Measurements from ENCODE around the gene HCCS.
A peak's percentile ranks its signal among the peaks of the same experiment; 100 is the strongest.
"Not testable (repeated sequence)": the region's sequence is repeated elsewhere in the genome, so short reads cannot be mapped to it uniquely, and the experiment has no call there.

HCCS gene

GRCh38 chrX:11100281-11101035 is 10.7 kb upstream of the HCCS start:
- Histone ChIP-seq H3K36me3 (ENCODE audit: insufficient read depth, low read depth, low read length) (no peaks in the 10 kb centered on the region), H3K9me3 (ENCODE audit: insufficient read depth, low read depth, low read length) (no peaks in the 10 kb centered on the region), H3K4me1 (ENCODE audit: insufficient read depth, low read length) (peaks cover 4% of the 10 kb centered on the region), H3K27me3 (ENCODE audit: insufficient read depth, low read length) (no peaks in the 10 kb centered on the region), H3K9ac (ENCODE audit: low read depth, low read length) (peak overlapping the region; percentile 42; the same call in 1 of the 2 replicates), H3K4me3 (ENCODE audit: low read length) (no peak overlapping the region), H3K27ac (ENCODE audit: low read length) (no peak overlapping the region)

- Histone ChIP-seq H3K9ac (ENCODE audit: low read depth, low read length) (no peak overlapping the region), H3K36me3 (ENCODE audit: insufficient read depth, low read depth, low read length) (no peaks in the 10 kb centered on the region), H3K9me3 (ENCODE audit: insufficient read depth, low read depth, low read length) (no peaks in the 10 kb centered on the region), H3K4me1 (ENCODE audit: insufficient read depth, low read length) (peaks cover 4% of the 10 kb centered on the region), H3K27me3 (ENCODE audit: insufficient read depth, low read length) (no peaks in the 10 kb centered on the region), H3K27ac (ENCODE audit: low read length) (no peak overlapping the region), H3K4me3 (ENCODE audit: low read length) (no peak overlapping the region)
Measured at GRCh38 chrX:11103006-11103405, 8.1 kb upstream of the HCCS start.

- no peaks in the 10 kb centered on the region for H3K27me3 ChIP-seq (ENCODE audit: insufficient read depth, low read length)
- peaks cover 4% of the 10 kb centered on the region for H3K4me1 ChIP-seq (ENCODE audit: insufficient read depth, low read length)
Measured at GRCh38 chrX:11103751-11104150, 7.4 kb upstream of the HCCS start.

GRCh38 chrX:11105080-11105479 is 6.1 kb upstream of the HCCS start:
- no peaks in the 10 kb centered on the region for H3K36me3 ChIP-seq (ENCODE audit: insufficient read depth, low read depth, low read length)
- no peaks in the 10 kb centered on the region for H3K9me3 ChIP-seq (ENCODE audit: insufficient read depth, low read depth, low read length)
- H3K9ac ChIP-seq (ENCODE audit: low read depth, low read length) = no peak overlapping the region
- no peak overlapping the region for H3K4me3 ChIP-seq (ENCODE audit: low read length)
- no peaks in the 10 kb centered on the region for H3K27me3 ChIP-seq (ENCODE audit: insufficient read depth, low read length)
- H3K4me1 ChIP-seq (ENCODE audit: insufficient read depth, low read length) = peaks cover 4% of the 10 kb centered on the region
- H3K27ac ChIP-seq (ENCODE audit: low read length) = no peak overlapping the region

More at GRCh38 chrX:11103751-11104150, 7.4 kb upstream of the HCCS start:
- Histone ChIP-seq H3K4me3 (ENCODE audit: low read length) (no peak overlapping the region), H3K36me3 (ENCODE audit: insufficient read depth, low read depth, low read length) (no peaks in the 10 kb centered on the region), H3K9ac (ENCODE audit: low read depth, low read length) (no peak overlapping the region), H3K27ac (ENCODE audit: low read length) (no peak overlapping the region), H3K9me3 (ENCODE audit: insufficient read depth, low read depth, low read length) (no peaks in the 10 kb centered on the region)

GRCh38 chrX:11108253-11108941 is 2.7 kb upstream of the HCCS start:
- Histone ChIP-seq H3K4me1 (ENCODE audit: insufficient read depth, low read length) (no peaks in the 10 kb centered on the region), H3K27me3 (ENCODE audit: insufficient read depth, low read length) (no peaks in the 10 kb centered on the region), H3K9me3 (ENCODE audit: insufficient read depth, low read depth, low read length) (no peaks in the 10 kb centered on the region), H3K4me3 (ENCODE audit: low read length) (no peak overlapping the region), H3K36me3 (ENCODE audit: insufficient read depth, low read depth, low read length) (peaks cover 10% of the 10 kb centered on the region), H3K27ac (ENCODE audit: low read length) (no peak overlapping the region), H3K9ac (ENCODE audit: low read depth, low read length) (no peak overlapping the region)

GRCh38 chrX:11109968-11110367 is 1.2 kb upstream of the HCCS start:
- no peaks in the 10 kb centered on the region for H3K4me1 ChIP-seq (ENCODE audit: insufficient read depth, low read length)
- H3K4me3 ChIP-seq (ENCODE audit: low read length) = peak overlapping the region; percentile 85; the same call in 1 of the 2 replicates
- no peaks in the 10 kb centered on the region for H3K9me3 ChIP-seq (ENCODE audit: insufficient read depth, low read depth, low read length)
- H3K9ac ChIP-seq (ENCODE audit: low read depth, low read length) = no peak overlapping the region
- H3K36me3 ChIP-seq (ENCODE audit: insufficient read depth, low read depth, low read length) = peaks cover 25% of the 10 kb centered on the region
- H3K27ac ChIP-seq (ENCODE audit: low read length) = no peak overlapping the region
- no peaks in the 10 kb centered on the region for H3K27me3 ChIP-seq (ENCODE audit: insufficient read depth, low read length)

- H3K4me3 ChIP-seq (ENCODE audit: low read length) = peak overlapping the region; percentile 85
- no peak overlapping the region for H3K27ac ChIP-seq (ENCODE audit: low read length)
- H3K4me1 ChIP-seq (ENCODE audit: insufficient read depth, low read length) = no peaks in the 10 kb centered on the region
- no peaks in the 10 kb centered on the region for H3K9me3 ChIP-seq (ENCODE audit: insufficient read depth, low read depth, low read length)
- peak overlapping the region; percentile 86; the same call in 1 of the 2 replicates for H3K9ac ChIP-seq (ENCODE audit: low read depth, low read length)
- H3K36me3 ChIP-seq (ENCODE audit: insufficient read depth, low read depth, low read length) = peaks cover 45% of the 10 kb centered on the region
- no peaks in the 10 kb centered on the region for H3K27me3 ChIP-seq (ENCODE audit: insufficient read depth, low read length)
Measured at GRCh38 chrX:11111947-11112346, 815 bp downstream of the HCCS start.

GRCh38 chrX:11113731-11114130 is 2.6 kb downstream of the HCCS start:
- Histone ChIP-seq H3K9ac (ENCODE audit: low read depth, low read length) (no peak overlapping the region), H3K27ac (ENCODE audit: low read length) (no peak overlapping the region), H3K27me3 (ENCODE audit: insufficient read depth, low read length) (no peaks in the 10 kb centered on the region), H3K9me3 (ENCODE audit: insufficient read depth, low read depth, low read length) (no peaks in the 10 kb centered on the region), H3K4me1 (ENCODE audit: insufficient read depth, low read length) (no peaks in the 10 kb centered on the region), H3K4me3 (ENCODE audit: low read length) (no peak overlapping the region), H3K36me3 (ENCODE audit: insufficient read depth, low read depth, low read length) (peaks cover 63% of the 10 kb centered on the region)

GRCh38 chrX:11117745-11118144 is 6.6 kb downstream of the HCCS start:
- Histone ChIP-seq H3K9ac (ENCODE audit: low read depth, low read length) (no peak overlapping the region), H3K27me3 (ENCODE audit: insufficient read depth, low read length) (no peaks in the 10 kb centered on the region), H3K9me3 (ENCODE audit: insufficient read depth, low read depth, low read length) (no peaks in the 10 kb centered on the region), H3K27ac (ENCODE audit: low read length) (no peak overlapping the region), H3K4me3 (ENCODE audit: low read length) (no peak overlapping the region), H3K36me3 (ENCODE audit: insufficient read depth, low read depth, low read length) (peaks cover 100% of the 10 kb centered on the region), H3K4me1 (ENCODE audit: insufficient read depth, low read length) (no peaks in the 10 kb centered on the region)

- no peaks in the 10 kb centered on the region for H3K27me3 ChIP-seq (ENCODE audit: insufficient read depth, low read length)
- no peak overlapping the region for H3K4me3 ChIP-seq (ENCODE audit: low read length)
- no peak overlapping the region for H3K9ac ChIP-seq (ENCODE audit: low read depth, low read length)
- no peak overlapping the region for H3K27ac ChIP-seq (ENCODE audit: low read length)
- H3K9me3 ChIP-seq (ENCODE audit: insufficient read depth, low read depth, low read length) = no peaks in the 10 kb centered on the region
- no peaks in the 10 kb centered on the region for H3K4me1 ChIP-seq (ENCODE audit: insufficient read depth, low read length)
- peaks cover 87% of the 10 kb centered on the region for H3K36me3 ChIP-seq (ENCODE audit: insufficient read depth, low read depth, low read length)
Measured at GRCh38 chrX:11119313-11119943, 8.3 kb downstream of the HCCS start.

GRCh38 chrX:11123087-11123486 is 12.0 kb downstream of the HCCS start:
- H3K27me3 ChIP-seq (ENCODE audit: insufficient read depth, low read length); H3K9ac ChIP-seq (ENCODE audit: low read depth, low read length): not testable (repeated sequence)

GRCh38 chrX:11124112-11124511 is 13.0 kb downstream of the HCCS start:
- Histone ChIP-seq H3K4me1 (ENCODE audit: insufficient read depth, low read length) (no peaks in the 10 kb centered on the region), H3K27ac (ENCODE audit: low read length) (no peak overlapping the region), H3K9me3 (ENCODE audit: insufficient read depth, low read depth, low read length) (no peaks in the 10 kb centered on the region), H3K27me3 (ENCODE audit: insufficient read depth, low read length) (no peaks in the 10 kb centered on the region), H3K36me3 (ENCODE audit: insufficient read depth, low read depth, low read length) (peaks cover 40% of the 10 kb centered on the region), H3K9ac (ENCODE audit: low read depth, low read length) (no peak overlapping the region), H3K4me3 (ENCODE audit: low read length) (no peak overlapping the region)

More at GRCh38 chrX:11123087-11123486, 12.0 kb downstream of the HCCS start:
- H3K36me3 ChIP-seq (ENCODE audit: insufficient read depth, low read depth, low read length) = peaks cover 50% of the 10 kb centered on the region
- H3K4me1 ChIP-seq (ENCODE audit: insufficient read depth, low read length); H3K27ac ChIP-seq (ENCODE audit: low read length); H3K4me3 ChIP-seq (ENCODE audit: low read length); H3K9me3 ChIP-seq (ENCODE audit: insufficient read depth, low read depth, low read length): not testable (repeated sequence)

All from iPS-20b (cell line).